Stomach (tissue), 9 donors: ENCODE measurements around the gene FAM120B. TPM values are rescaled to one million over a fixed set of nuclear protein-coding genes. Genes with fewer than 3 reads are reported as not detected.
"Not testable (repeated sequence)": the region's sequence is repeated elsewhere in the genome, so short reads cannot be mapped to it uniquely, and the experiment has no call there.

Source experiments
- DNase-seq, 2 donors: peaks; one replicate each; pipeline versions ENCODE4 v3.0.0 to v3.0.0-alpha.2; 2013 to 2019
- H3K27ac ChIP-seq, 5 donors: fragments of 200-600 bp in 4 of 5; sonication (generic) in 4 of 5; one replicate each; pipeline ENCODE4 v1.5.1; 2013 to 2019; ENCODE audit warnings: mild to moderate bottlenecking in 1 of 5, moderate library complexity in 1 of 5
- H3K27me3 ChIP-seq, 3 donors: fragments of 200-600 bp; sonication (generic); one replicate each; pipeline ENCODE4 v1.5.1; 2017 to 2019; ENCODE audit warnings: mixed run types in 1 of 3
- H3K36me3 ChIP-seq, 4 donors: fragments of 200-600 bp; sonication (generic); 1 replicate in 3 of 4; 2 replicates in 1 of 4; pipeline ENCODE4 v1.5.1; 2016 to 2019
- H3K4me1 ChIP-seq, 4 donors: fragments of 200-600 bp; sonication (generic); one replicate each; pipeline ENCODE4 v1.5.1; 2016 to 2019
- H3K4me3 ChIP-seq, 4 donors: fragments of 200-600 bp; sonication (generic) in 3 of 4; one replicate each; pipeline ENCODE4 v1.5.1; 2016 to 2019; ENCODE audit warnings: mild to moderate bottlenecking in 1 of 4
- H3K9me3 ChIP-seq, 4 donors: fragments of 200-600 bp; sonication (generic); one replicate each; pipeline ENCODE4 v1.5.1; 2016 to 2019
- EP300 ChIP-seq: sonication (generic); formaldehyde crosslinking; IDR thresholded peaks from one replicate; pipeline ENCODE4 v1.6.1; 2017; ENCODE audit warnings: antibody characterized with exemption
- POLR2A ChIP-seq, 4 donors: fragments of 450-650 bp; IDR thresholded peaks; one replicate each; pipeline ENCODE4 v1.6.1; 2016; ENCODE audit warnings: antibody characterized with exemption in 4 of 4, control low read depth in 2 of 4, mild to moderate bottlenecking in 1 of 4, moderate library complexity in 1 of 4
- POLR2AphosphoS5 ChIP-seq, 3 donors: sonication (generic); formaldehyde crosslinking; IDR thresholded peaks; one replicate each; pipeline ENCODE4 v1.6.1; 2016; ENCODE audit warnings: antibody characterized with exemption in 3 of 3
- WGBS, 5 donors: extraction: QIAGEN DNeasy Blood & Tissue Kit in 3 of 5; methylation state at CpG; one replicate each; pipeline versions ENCODE4 v1.1.5 to v1.1.7; 2013 to 2018; 5-methylcytosine and 5-hydroxymethylcytosine counted together
- intact Hi-C: fragments of 100-400 bp; cut with DNase I; formaldehyde crosslinking; loops from one replicate; pipeline ENCODE4 v1.15.1; 2023; ENCODE audit warnings: low total_unique reads
- polyA plus RNA-seq, 3 donors: library from polyadenylated mRNA; stranded (reverse); fragments of 200-250 nt; gene quantifications; one replicate each; pipeline ENCODE4 v1.2.3, GENCODE V29; 2013
- total RNA-seq, 5 donors: library from RNA; depleted of rRNA; stranded (reverse); fragments of >200 nt; gene quantifications; one replicate each; pipeline versions ENCODE4 v1.1.0 to v1.2.3, GENCODE V29; 2014 to 2016
- TF ChIP-seq, protein P1 (sequence below), 7 experiments: fragments of 450-650 bp in 4 of 7; fragments of 200-600 bp in 3 of 7; sonication (generic) in 3 of 7; IDR thresholded peaks; one replicate each; pipeline ENCODE4 v1.5.1; 2016 to 2019; ENCODE audit warnings: antibody characterized with exemption in 7 of 7, control low read depth in 2 of 7, mild to moderate bottlenecking in 1 of 7
- donor health status: healthy with polysubstance abuse.
- donor health status: Bipolar disorder and iron deficiency.
- donor health status: healthy.

The FAM120B gene
- total and polyA plus RNA-seq, 8 donors, result 6.4 to 66.5 (median 27.3) TPM

GRCh38 chr6:170329321-170329720 lies 22.8 kb downstream of the FAM120B start:
- TF ChIP-seq EP300 (no peak), POLR2AphosphoS5 (IDR thresholded peaks at IDR 0.05) (no peak), POLR2A (IDR thresholded peaks at IDR 0.05) (no peak)
- TF ChIP-seq, protein P1, sequence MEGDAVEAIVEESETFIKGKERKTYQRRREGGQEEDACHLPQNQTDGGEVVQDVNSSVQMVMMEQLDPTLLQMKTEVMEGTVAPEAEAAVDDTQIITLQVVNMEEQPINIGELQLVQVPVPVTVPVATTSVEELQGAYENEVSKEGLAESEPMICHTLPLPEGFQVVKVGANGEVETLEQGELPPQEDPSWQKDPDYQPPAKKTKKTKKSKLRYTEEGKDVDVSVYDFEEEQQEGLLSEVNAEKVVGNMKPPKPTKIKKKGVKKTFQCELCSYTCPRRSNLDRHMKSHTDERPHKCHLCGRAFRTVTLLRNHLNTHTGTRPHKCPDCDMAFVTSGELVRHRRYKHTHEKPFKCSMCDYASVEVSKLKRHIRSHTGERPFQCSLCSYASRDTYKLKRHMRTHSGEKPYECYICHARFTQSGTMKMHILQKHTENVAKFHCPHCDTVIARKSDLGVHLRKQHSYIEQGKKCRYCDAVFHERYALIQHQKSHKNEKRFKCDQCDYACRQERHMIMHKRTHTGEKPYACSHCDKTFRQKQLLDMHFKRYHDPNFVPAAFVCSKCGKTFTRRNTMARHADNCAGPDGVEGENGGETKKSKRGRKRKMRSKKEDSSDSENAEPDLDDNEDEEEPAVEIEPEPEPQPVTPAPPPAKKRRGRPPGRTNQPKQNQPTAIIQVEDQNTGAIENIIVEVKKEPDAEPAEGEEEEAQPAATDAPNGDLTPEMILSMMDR (IDR thresholded peaks at IDR 0.05), result no peak
- intact Hi-C loops, result no loop called here
- Histone ChIP-seq H3K27me3 (no peaks in the 10 kb centered on the region), H3K9me3 (no peaks in the 10 kb centered on the region), H3K4me3 (no peak overlapping the region), H3K4me1 (no peaks in the 10 kb centered on the region), H3K36me3 (peaks cover 55 to 99% (median 95%) of the 10 kb centered on the region in 4 donors), H3K27ac (no peak overlapping the region)
- no peak for DNase-seq
- 81 to 90% (median 84%) methylated on average over 8 of the region's 8 CpGs for WGBS, 5 donors

DNA sequence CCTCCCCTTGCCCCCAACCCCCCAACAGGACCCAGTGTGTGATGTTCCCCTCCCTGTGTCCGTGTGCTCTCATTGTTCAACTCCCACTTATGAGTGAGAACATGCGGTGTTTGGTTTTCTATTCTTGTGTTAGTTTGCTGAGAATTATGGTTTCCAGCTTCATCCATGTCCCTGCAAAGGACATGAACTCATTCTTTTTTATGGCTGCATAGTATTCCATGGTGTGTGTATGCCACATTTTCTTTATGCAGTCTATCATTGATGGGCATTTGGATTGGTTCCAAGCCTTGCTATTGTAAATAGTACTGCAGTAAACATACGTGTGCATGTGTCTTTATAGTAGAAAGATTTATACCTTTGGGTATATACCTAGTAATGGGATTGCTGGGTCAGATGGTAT lies 28.6 kb downstream of the FAM120B start:
- 93 to 100% (median 97%) methylated on average over 3 of the region's 3 CpGs for WGBS, 5 donors
- H3K27ac ChIP-seq, H3K9me3 ChIP-seq, DNase-seq, H3K27me3 ChIP-seq, H3K4me1 ChIP-seq, H3K4me3 ChIP-seq, intact Hi-C loops: not testable (repeated sequence)
- peaks cover 33 to 66% (median 54%) of the 10 kb centered on the region in 4 donors for H3K36me3 ChIP-seq

- Histone ChIP-seq H3K4me3 (no peak overlapping the region), H3K27me3 (no peaks in the 10 kb centered on the region), H3K9me3 (no peaks in the 10 kb centered on the region), H3K4me1 (peaks cover 0 to 29% (median 24%) of the 10 kb centered on the region in 4 donors), H3K27ac (peak overlapping the region in 2 of 5 donors; percentile 4 to 26), H3K36me3 (peaks cover 23 to 64% (median 47%) of the 10 kb centered on the region in 4 donors)
- intact Hi-C loops, result no loop called here
- no peak for DNase-seq
- TF ChIP-seq POLR2AphosphoS5 (IDR thresholded peaks at IDR 0.05), result peak in 1 of 3 donors; percentile 25
- TF ChIP-seq, protein P1 (IDR thresholded peaks at IDR 0.05), result no peak
- WGBS, 5 donors, result 71 to 75% (median 73%) methylated on average over 10 of the region's 10 CpGs
These were observed 38.3 kb downstream of the FAM120B start for GRCh38 chr6:170344631-170345576.

DNA sequence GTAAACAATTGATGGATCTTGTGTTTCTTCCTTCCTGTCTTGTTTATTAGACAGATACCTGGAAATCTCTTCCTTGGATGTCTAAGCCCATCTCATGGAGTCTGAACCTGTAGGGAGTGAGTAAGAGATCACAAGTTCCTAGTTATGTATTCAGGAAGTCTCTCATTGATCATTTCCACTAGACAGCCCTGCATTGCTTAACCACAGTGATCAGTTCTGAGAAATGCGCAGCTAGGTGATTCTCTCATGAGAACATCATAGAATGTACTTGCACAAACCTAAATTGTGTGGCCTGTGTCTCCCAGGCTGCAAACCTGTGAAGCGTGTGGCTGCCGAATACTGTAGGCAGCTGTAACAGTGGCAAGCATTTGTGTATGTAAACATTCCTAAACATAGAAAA lies 39.1 kb downstream of the FAM120B start:
- H3K9me3 ChIP-seq, result no peaks in the 10 kb centered on the region
- H3K27me3 ChIP-seq, result no peaks in the 10 kb centered on the region
- intact Hi-C loops, result no loop called here
- H3K27ac ChIP-seq, result peak overlapping the region in 1 of 5 donors; percentile 26
- DNase-seq, result no peak
- 91 to 100% (median 95%) methylated on average over 3 of the region's 3 CpGs for WGBS, 5 donors
- no peak for TF ChIP-seq POLR2AphosphoS5 (IDR thresholded peaks at IDR 0.05)
- TF ChIP-seq, protein P1 (IDR thresholded peaks at IDR 0.05), result no peak
- no peak for TF ChIP-seq EP300
- no peak for TF ChIP-seq POLR2A (IDR thresholded peaks at IDR 0.05)
- H3K4me1 ChIP-seq, result peaks cover 0 to 26% (median 17%) of the 10 kb centered on the region in 4 donors
- H3K4me3 ChIP-seq, result no peak overlapping the region
- peaks cover 29 to 69% (median 54%) of the 10 kb centered on the region in 4 donors for H3K36me3 ChIP-seq

- intact Hi-C loops, result no loop called here
- TF ChIP-seq EP300 (no peak), POLR2A (IDR thresholded peaks at IDR 0.05) (no peak), POLR2AphosphoS5 (IDR thresholded peaks at IDR 0.05) (no peak)
- TF ChIP-seq, protein P1 (IDR thresholded peaks at IDR 0.05), result no peak
- DNase-seq, result no peak
- Histone ChIP-seq H3K4me3 (no peak overlapping the region), H3K27ac (no peak overlapping the region), H3K9me3 (peaks cover 0 to 3% (median 0%) of the 10 kb centered on the region in 4 donors), H3K27me3 (no peaks in the 10 kb centered on the region), H3K36me3 (peaks cover 29 to 70% (median 53%) of the 10 kb centered on the region in 4 donors), H3K4me1 (peaks cover 0 to 17% (median 15%) of the 10 kb centered on the region in 4 donors)
- 76 to 90% (median 85%) methylated on average over 2 of the region's 2 CpGs for WGBS, 5 donors
These were observed 40.1 kb downstream of the FAM120B start for GRCh38 chr6:170346649-170347048.
